Hepatic stellate cell (primary cell): Measurements from ENCODE around the gene PAN3.

ENCODE experiments used
- DNase-seq: peaks from one replicate; pipeline ENCODE4 v3.0.0; 2011; ENCODE audit warnings: low spot score

PAN3 gene

DNA sequence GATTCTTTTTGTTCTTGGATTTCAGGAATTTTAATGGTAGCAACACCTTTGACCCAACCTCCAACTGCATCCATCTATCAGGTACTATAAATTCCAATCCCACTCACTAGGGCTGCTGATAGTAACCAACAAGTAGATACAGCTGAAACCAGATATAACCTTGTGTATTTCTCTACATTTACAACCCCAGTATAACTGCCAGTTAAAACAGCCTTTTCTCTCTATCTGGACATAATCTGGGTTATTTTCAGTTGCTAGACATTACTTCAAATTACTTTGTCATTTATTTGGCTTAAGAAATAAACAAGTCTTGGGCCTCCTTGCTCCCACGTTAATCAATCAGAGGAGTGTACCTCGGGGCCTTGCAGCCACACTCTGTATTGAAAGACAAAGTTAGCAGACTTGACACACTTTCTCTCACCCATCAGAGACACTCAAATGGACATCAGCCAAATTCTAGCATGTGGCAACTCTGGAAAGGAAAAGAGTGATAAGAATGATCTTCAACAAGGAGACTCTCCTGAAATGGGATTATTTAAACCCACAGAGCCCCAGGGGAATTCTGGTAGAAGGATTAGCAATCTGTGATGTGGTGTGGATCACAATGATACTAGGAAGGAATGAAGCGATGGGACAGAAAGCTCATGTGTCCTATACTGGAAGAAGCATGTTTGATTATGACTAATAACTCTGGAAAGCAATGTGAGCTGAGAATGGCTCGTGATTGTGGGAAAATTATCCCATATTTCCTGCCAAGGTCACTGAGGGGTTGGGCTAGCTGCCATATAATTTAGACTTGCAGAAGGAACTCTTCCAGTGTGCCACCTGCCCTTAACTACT, 199.0 kb downstream of the PAN3 start:
- DNase-seq, result peak; percentile 78

DNA sequence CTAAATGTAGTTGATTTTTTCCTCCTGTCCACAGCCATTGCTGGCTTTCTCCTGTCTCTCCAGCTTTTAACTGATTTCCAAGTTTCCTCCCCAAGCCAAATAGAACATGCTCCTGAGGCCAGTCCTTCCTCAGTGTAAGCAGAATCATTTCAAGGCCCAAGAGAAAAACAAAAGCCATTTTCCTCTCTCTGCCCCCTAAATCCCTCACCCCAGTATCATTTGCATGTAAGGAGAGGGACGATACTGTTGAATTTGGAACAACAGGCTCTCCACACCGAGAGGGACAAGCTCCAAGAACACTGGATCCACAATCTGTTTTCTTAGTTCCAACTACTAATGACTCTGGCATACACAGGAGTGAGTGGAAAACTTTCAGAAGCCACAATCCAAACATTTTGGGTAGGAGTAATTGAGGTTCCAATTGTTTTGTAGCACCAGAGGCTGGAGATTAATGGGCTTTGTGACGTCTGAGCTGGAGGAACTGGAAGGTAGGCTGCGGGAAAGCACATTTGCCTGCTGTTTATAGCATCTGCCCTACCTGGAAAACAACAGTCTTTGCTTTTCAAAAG, 199.7 kb downstream of the PAN3 start:
- no peak for DNase-seq

DNA sequence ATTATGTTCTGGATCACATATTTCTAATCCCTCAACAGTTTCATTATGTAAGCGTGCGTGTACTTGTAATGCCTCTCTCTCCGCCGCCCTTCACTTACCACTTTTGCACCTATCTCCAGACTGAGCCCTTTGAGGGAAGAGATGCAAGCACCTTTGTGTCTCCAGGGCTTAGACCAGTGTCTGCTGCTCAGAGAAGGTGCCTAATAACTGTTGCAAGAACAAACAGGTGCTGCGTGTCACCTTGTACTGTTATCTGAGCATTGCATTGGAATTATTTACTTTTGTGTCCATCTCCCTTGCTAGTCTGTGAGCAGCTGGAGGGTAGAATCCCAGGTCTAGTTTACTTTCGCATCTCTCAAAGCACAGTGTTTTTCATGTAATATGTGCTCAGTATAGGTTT, 200.4 kb downstream of the PAN3 start:
- DNase-seq, result no peak

DNA sequence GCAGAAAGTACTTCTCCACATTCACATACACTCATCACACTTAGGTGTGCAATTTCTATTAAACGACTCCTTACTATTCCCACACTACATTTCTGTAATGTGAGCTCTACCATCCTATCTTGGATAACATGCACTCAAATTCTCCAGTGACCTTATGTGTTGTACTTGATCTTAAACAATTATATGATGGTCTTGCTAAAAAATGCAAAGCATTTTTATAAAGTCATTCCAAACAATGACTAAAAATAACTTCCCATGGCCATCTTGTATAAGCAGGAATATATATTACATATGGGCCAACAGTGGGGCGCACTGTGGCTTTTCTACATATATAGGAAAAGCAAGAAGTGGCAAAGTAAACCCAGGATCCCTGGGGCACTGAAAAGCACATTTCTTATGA, 201.1 kb downstream of the PAN3 start:
- DNase-seq, result no peak

DNA sequence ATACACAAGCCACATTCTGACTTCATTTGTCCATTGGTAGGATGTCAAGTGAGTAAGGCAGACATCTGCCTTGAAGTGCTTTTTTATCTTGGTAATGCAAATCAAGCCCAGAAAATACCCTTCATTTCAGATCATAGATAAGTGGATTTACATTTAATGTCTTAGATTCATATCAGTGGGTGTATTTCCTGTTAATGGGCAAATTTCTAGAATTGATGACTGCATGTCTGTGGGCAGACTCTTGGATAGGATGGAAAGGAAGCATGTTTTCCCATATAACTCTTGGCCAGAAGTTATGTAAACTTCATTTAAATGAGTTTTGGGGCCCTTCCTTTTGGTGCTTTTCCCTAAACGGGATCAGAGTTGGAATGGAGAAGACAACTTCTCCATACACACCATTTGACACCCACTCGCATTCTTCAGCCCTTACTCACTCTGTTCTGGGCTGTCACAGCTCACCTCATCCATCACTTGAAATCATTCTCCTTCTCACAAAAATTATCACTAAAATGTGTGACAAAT, 202.0 kb downstream of the PAN3 start:
- DNase-seq, result no peak

DNA sequence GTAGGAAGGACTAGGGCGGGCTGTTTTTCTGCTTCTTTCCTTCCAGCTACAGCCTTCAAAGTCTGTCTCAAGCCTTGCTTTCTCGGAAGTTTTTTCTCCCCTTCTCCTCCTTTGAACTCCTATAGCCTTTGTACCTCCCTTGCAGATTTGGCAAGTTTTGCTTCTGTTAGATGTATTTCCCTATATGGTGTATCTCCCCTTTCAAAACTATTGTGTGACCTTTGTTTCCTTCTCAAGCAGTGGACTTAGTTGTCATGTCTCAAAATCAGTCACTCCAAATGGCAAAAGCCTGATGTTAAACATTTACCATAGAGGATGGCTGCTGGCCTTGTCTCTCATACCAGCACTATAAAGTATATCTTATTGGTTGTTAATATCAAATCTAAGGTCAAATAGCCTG, 203.9 kb downstream of the PAN3 start:
- DNase-seq, result no peak

DNA sequence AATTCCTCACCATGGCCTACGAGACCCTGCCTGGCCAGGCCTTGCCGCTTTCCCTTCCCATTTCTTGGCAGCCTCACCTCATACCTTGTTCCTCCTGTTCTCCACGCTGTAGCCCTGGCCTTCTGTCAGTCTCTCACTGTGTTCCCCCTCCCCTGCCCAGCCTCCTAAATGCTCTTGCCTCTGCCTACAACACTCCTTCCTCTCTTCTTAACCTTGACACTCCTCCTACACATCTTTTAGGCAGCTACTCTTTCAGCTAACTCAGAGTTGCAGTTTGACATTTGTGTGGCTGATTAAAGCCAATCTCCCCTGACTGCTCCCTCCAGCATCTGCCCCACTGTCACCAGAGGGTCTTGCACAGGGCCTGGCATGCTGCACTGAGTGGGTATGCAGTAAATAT, 205.8 kb downstream of the PAN3 start:
- no peak for DNase-seq
